GM12891 (cell line): Measurements from ENCODE around the gene ANO4.

Experiments
- DNase-seq: peaks from one replicate; pipeline ENCODE4 v3.0.0; 2011; ENCODE audit warnings: low spot score; ENCODE audit not compliant: insufficient read length
- FAIRE-seq: peaks from 2 replicates; lab custom pipeline; 2011; peaks lifted over from hg19 to GRCh38; lab: Jason Lieb, UNC
- PAX5 ChIP-seq: IDR thresholded peaks from 2 replicates; pipeline ENCODE4 v1.6.1; 2011; ENCODE audit warnings: low read length, moderate library complexity, mild to moderate bottlenecking; ENCODE audit not compliant: insufficient read depth, severe bottlenecking
- POLR2A ChIP-seq: IDR thresholded peaks from 2 replicates; pipeline ENCODE4 v1.6.1; 2011; ENCODE audit warnings: low read depth, low read length, control low read depth
- POLR2AphosphoS5 ChIP-seq: IDR thresholded peaks from 2 replicates; pipeline ENCODE4 v1.6.1; 2011; ENCODE audit warnings: low read depth, low read length, control low read depth
- POU2F2 ChIP-seq: IDR thresholded peaks from 2 replicates; pipeline ENCODE4 v1.6.1; 2011; ENCODE audit warnings: low read depth, mild to moderate bottlenecking, control low read depth, low read length, moderate library complexity
- SPI1 ChIP-seq: IDR thresholded peaks from 2 replicates; pipeline ENCODE4 v1.6.1; 2011; ENCODE audit warnings: low read depth, low read length, control low read depth
- TAF1 ChIP-seq: IDR thresholded peaks from 2 replicates; pipeline ENCODE4 v1.6.1; 2011; ENCODE audit warnings: low read depth, low read length, control low read depth

ANO4 gene

GRCh38 chr12:100840748-100841147 is 46.2 kb downstream of the ANO4 start:
- DNase-seq (no peak), FAIRE-seq (no peak)
- TF ChIP-seq POU2F2 (no peak), POLR2A (no peak), PAX5 (no peak), POLR2AphosphoS5 (no peak), TAF1 (no peak), SPI1 (no peak)

DNA sequence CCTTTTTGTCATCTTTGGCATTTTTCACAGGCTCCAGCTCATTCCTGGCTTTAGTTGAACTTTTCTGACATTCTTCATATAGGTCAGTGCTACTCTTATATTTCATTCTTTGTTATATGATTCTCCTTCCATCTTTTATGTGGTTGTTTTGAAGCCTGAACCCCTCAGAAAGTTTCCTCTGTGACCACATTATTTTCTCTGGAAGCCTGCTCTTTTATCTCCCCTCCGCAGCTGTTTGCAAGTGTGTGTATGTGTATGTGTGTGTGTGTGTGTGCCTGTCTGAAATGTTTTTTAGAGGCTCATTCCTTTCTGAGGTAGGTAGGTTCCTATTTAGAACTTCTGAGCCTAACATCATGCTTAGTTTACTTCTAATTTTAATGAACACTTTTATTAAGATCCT is 47.6 kb downstream of the ANO4 start:
- FAIRE-seq (no peak), DNase-seq (no peak)
- TF ChIP-seq PAX5 (no peak), POU2F2 (no peak), SPI1 (no peak), POLR2A (no peak)

GRCh38 chr12:100843061-100843460 is 48.5 kb downstream of the ANO4 start:
- no peak for DNase-seq
- no peak for TF ChIP-seq SPI1
- TF ChIP-seq POLR2A: no peak
- no peak for TF ChIP-seq TAF1
- no peak for TF ChIP-seq PAX5
- no peak for TF ChIP-seq POLR2AphosphoS5
- TF ChIP-seq POU2F2: no peak
- no peak for FAIRE-seq

DNA sequence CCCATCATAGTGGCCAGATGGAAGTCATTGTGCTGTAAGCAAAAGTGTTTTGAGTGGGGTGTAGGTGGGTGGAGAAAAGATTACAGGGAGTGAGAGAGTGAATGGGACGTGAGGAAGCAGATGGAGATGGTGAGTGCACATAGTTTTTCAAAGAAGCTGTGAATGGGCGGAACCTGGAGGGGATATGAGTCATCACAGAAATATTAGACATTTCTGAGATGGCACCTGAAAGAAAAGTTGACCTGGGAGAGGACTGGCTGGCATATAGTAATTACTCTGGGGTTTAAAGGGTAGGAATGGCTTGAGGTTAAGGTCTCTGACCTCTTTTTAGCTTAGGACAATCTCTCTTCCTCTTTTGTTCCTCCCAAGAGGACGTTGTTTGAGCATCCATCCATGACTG is 50.5 kb downstream of the ANO4 start:
- TF ChIP-seq SPI1 (peak; percentile 11; the same call in 1 of the 2 replicates), POLR2AphosphoS5 (no peak), TAF1 (no peak)
- no peak for DNase-seq
- no peak for FAIRE-seq

- FAIRE-seq (no peak), DNase-seq (no peak)
- TF ChIP-seq POLR2A: no peak
Observed at GRCh38 chr12:100851637-100852036, 57.1 kb downstream of the ANO4 start.

DNA sequence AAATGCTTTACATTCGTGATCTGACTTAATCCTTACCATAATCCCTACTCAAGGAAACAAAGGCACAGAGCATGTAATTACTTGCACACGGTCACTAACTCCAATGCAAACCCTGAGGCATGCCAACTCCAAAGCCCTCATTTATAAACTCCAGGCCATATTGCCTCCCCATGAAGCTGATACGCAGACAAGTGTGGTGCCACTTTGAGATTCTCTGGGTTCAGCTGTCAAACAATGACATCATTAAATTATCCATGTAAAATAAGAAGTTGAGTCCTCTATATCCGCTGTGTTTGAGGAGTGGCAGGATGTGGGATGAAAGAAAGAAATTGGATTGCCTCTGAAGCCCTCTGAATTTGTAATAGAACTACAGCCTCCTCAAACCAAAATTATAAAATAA is 62.8 kb downstream of the ANO4 start:
- FAIRE-seq (no peak), DNase-seq (no peak)
- no peak for TF ChIP-seq PAX5
- TF ChIP-seq POLR2AphosphoS5: no peak
- no peak for TF ChIP-seq POU2F2
- no peak for TF ChIP-seq TAF1
- no peak for TF ChIP-seq SPI1

GRCh38 chr12:100857971-100858370 is 63.4 kb downstream of the ANO4 start:
- no peak for DNase-seq
- FAIRE-seq: no peak
- TF ChIP-seq SPI1: no peak
- TF ChIP-seq POLR2AphosphoS5: no peak
- no peak for TF ChIP-seq POU2F2
- TF ChIP-seq PAX5: no peak
- TF ChIP-seq TAF1: no peak
- TF ChIP-seq POLR2A: no peak

GRCh38 chr12:100858656-100859055 is 64.1 kb downstream of the ANO4 start:
- TF ChIP-seq PAX5 (no peak), SPI1 (no peak), POLR2A (no peak), POLR2AphosphoS5 (no peak), POU2F2 (no peak), TAF1 (no peak)
- DNase-seq (no peak), FAIRE-seq (no peak)

GRCh38 chr12:100859063-100859627 is 64.6 kb downstream of the ANO4 start:
- no peak for FAIRE-seq
- DNase-seq: no peak
- TF ChIP-seq TAF1: no peak
- no peak for TF ChIP-seq POLR2AphosphoS5
- TF ChIP-seq POU2F2: no peak
- TF ChIP-seq POLR2A: no peak

DNA sequence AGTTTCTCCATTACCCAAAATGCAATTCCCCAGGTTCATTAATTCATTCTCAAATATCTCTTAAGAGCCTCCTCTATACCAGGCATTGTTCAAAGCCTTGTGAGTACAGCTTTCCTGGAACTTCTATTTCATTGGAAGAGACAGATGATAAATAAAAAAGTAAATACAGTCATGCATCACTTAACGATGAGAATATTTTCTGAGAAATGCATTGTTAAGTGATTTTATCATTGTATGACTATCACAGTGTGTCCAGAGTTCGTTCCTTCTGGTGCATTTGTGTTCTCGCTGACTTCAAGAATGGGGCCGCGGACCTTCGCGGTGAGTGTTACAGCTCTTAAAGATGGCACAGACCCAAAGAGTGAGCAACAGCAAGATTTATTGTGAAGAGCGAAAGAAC is 66.0 kb downstream of the ANO4 start:
- FAIRE-seq (no peak), DNase-seq (no peak)
- TF ChIP-seq POLR2A (no peak), POU2F2 (no peak), SPI1 (no peak), POLR2AphosphoS5 (no peak), TAF1 (no peak), PAX5 (no peak)

DNA sequence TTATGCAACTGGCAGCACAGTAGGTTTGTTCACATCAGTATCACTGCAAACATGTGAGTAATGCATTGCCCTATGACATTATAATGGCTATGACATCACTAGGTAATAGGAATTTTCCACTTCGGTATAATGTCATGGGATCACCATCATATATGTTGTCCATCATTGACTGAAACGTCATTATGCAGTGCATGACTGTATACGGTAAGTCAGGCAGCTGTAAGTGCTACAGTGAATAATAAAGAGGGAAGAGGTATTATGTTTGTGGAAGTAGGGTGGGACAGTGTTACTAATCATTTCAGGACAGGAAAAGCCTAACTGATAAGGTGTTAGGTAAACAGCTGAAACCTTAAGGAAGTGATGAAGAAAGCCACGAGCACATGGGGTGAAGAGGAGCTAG is 68.1 kb downstream of the ANO4 start:
- TF ChIP-seq SPI1 (no peak), TAF1 (no peak)
- no peak for FAIRE-seq
- DNase-seq: no peak
